Activated CD4-positive, CD25-positive, alpha-beta regulatory T cell treated with anti-CD3 and anti-CD28 coated beads, Interleukin-2, amount 50 U/mL, for 72 hours (primary cell): ENCODE measurements around the gene STXBP5L.
"Not testable (repeated sequence)": the region's sequence is repeated elsewhere in the genome, so short reads cannot be mapped to it uniquely, and the experiment has no call there.

ENCODE experiments used
- DNase-seq: peaks from one replicate; pipeline ENCODE4 v3.0.0; 2021

Gene STXBP5L

GRCh38 chr3:121232309-121233225 is 324.6 kb downstream of the STXBP5L start:
- no peak for DNase-seq

- no peak for DNase-seq
These were observed 335.2 kb downstream of the STXBP5L start for GRCh38 chr3:121243208-121243607.

GRCh38 chr3:121252676-121253075 is 344.7 kb downstream of the STXBP5L start:
- DNase-seq, result no peak

- DNase-seq, result no peak
These were observed 361.4 kb downstream of the STXBP5L start for GRCh38 chr3:121269389-121269788.

GRCh38 chr3:121274411-121274810 is 366.4 kb downstream of the STXBP5L start:
- DNase-seq, result no peak

- no peak for DNase-seq
These were observed 387.4 kb downstream of the STXBP5L start for GRCh38 chr3:121295452-121295851.

- no peak for DNase-seq
These were observed 388.0 kb downstream of the STXBP5L start for GRCh38 chr3:121295979-121296378.

- DNase-seq, result no peak
These were observed 416.3 kb downstream of the STXBP5L start for GRCh38 chr3:121324320-121324719.

GRCh38 chr3:121330118-121330517 is 422.1 kb downstream of the STXBP5L start:
- no peak for DNase-seq

GRCh38 chr3:121330634-121331033 is 422.6 kb downstream of the STXBP5L start:
- DNase-seq, result no peak

- DNase-seq, result not testable (repeated sequence)
These were observed 448.0 kb downstream of the STXBP5L start for GRCh38 chr3:121355960-121356359.

GRCh38 chr3:121362035-121362734 is 454.2 kb downstream of the STXBP5L start:
- DNase-seq, result no peak

GRCh38 chr3:121388308-121388707 is 480.3 kb downstream of the STXBP5L start:
- not testable (repeated sequence) for DNase-seq

- not testable (repeated sequence) for DNase-seq
These were observed 488.0 kb downstream of the STXBP5L start for GRCh38 chr3:121395967-121396366.

- not testable (repeated sequence) for DNase-seq
These were observed 490.0 kb downstream of the STXBP5L start for GRCh38 chr3:121398051-121398450.

- no peak for DNase-seq
These were observed 491.8 kb downstream of the STXBP5L start for GRCh38 chr3:121399820-121400219.

GRCh38 chr3:121405631-121406030 is 497.6 kb downstream of the STXBP5L start:
- no peak for DNase-seq

GRCh38 chr3:121411523-121411922 is 503.5 kb downstream of the STXBP5L start:
- DNase-seq, result no peak

- DNase-seq, result no peak
These were observed 506.9 kb downstream of the STXBP5L start for GRCh38 chr3:121414924-121415323.

- no peak for DNase-seq
These were observed 510.2 kb downstream of the STXBP5L start for GRCh38 chr3:121418182-121418581.

- no peak for DNase-seq
These were observed 516.5 kb downstream of the STXBP5L start for GRCh38 chr3:121424549-121424948.

- no peak for DNase-seq
These were observed 522.7 kb downstream of the STXBP5L start for GRCh38 chr3:121430664-121431215.

GRCh38 chr3:121431726-121432517 is 523.9 kb downstream of the STXBP5L start:
- no peak for DNase-seq
